H9 (cell line): ENCODE measurements around the gene KIAA1328. TPM values are rescaled to one million over a fixed set of nuclear protein-coding genes. Genes with fewer than 3 reads are reported as not detected.

ENCODE experiments used
- DNase-seq: peaks from one replicate; pipeline ENCODE4 v3.0.0-alpha.2; 2017
- H2AFZ ChIP-seq: one replicate; pipeline ENCODE4 v1.6.1; 2013; ENCODE audit warnings: mild to moderate bottlenecking, low read length, control low read depth, moderate library complexity
- H2AK5ac ChIP-seq: 2 replicates; pipeline ENCODE4 v1.6.1; 2013; ENCODE audit warnings: low read length, control low read depth, mixed read lengths; ENCODE audit not compliant: insufficient read length
- H2BK120ac ChIP-seq: one replicate; pipeline ENCODE4 v1.6.1; 2013; ENCODE audit warnings: low read depth, mild to moderate bottlenecking, low read length, control low read depth, inconsistent platforms; ENCODE audit not compliant: poor library complexity, severe bottlenecking
- H2BK12ac ChIP-seq: 2 replicates; pipeline ENCODE4 v1.6.1; 2013; ENCODE audit warnings: low read length, control low read depth, mixed read lengths, low read depth; ENCODE audit not compliant: insufficient read length
- H2BK15ac ChIP-seq: 2 replicates; pipeline ENCODE4 v1.6.1; 2013; ENCODE audit warnings: low read depth, low read length, control low read depth
- H2BK20ac ChIP-seq: one replicate; pipeline ENCODE4 v1.6.1; 2013; ENCODE audit warnings: low read depth, mild to moderate bottlenecking, low read length, control low read depth, inconsistent platforms; ENCODE audit not compliant: poor library complexity, severe bottlenecking
- H2BK5ac ChIP-seq: 2 replicates; pipeline ENCODE4 v1.6.1; 2013; ENCODE audit warnings: low read length, control low read depth, mixed read lengths; ENCODE audit not compliant: insufficient read length
- H3K14ac ChIP-seq: 2 replicates; pipeline ENCODE4 v1.6.1; 2013; ENCODE audit warnings: low read length, control low read depth; ENCODE audit not compliant: insufficient read depth
- H3K18ac ChIP-seq: 2 replicates; pipeline ENCODE4 v1.6.1; 2013; ENCODE audit warnings: low read depth, mild to moderate bottlenecking, mixed read lengths, low read length, control low read depth; ENCODE audit not compliant: insufficient read length
- H3K23ac ChIP-seq: 2 replicates; pipeline ENCODE4 v1.6.1; 2013; ENCODE audit warnings: low read length, control low read depth, mixed read lengths, low read depth; ENCODE audit not compliant: insufficient read length
- H3K23me2 ChIP-seq: 2 replicates; pipeline ENCODE4 v1.6.1; 2013; ENCODE audit warnings: low read depth, mild to moderate bottlenecking, mixed read lengths, low read length, control low read depth; ENCODE audit not compliant: insufficient read length, poor library complexity, severe bottlenecking
- H3K27ac ChIP-seq: 2 replicates; pipeline ENCODE4 v1.5.1; 2013; ENCODE audit warnings: low read length, control low read depth, mixed read lengths, low read depth; ENCODE audit not compliant: insufficient read length
- H3K27me3 ChIP-seq: 2 replicates; pipeline ENCODE4 v1.6.1; 2013; ENCODE audit warnings: low read length, control low read depth, inconsistent platforms; ENCODE audit not compliant: insufficient read depth
- H3K4ac ChIP-seq: 2 replicates; pipeline ENCODE4 v1.6.1; 2013; ENCODE audit warnings: low read depth, mild to moderate bottlenecking, control low read depth, inconsistent platforms, low read length, moderate library complexity
- H3K4me1 ChIP-seq: 2 replicates; pipeline ENCODE4 v1.6.1; 2013; ENCODE audit warnings: low read length, control low read depth, inconsistent platforms; ENCODE audit not compliant: insufficient read depth
- H3K4me2 ChIP-seq: 2 replicates; pipeline ENCODE4 v1.6.1; 2013; ENCODE audit warnings: low read length, control low read depth, mixed read lengths; ENCODE audit not compliant: insufficient read length, insufficient read depth
- H3K56ac ChIP-seq: 2 replicates; pipeline ENCODE4 v1.6.1; 2013; ENCODE audit warnings: low read depth, mild to moderate bottlenecking, mixed read lengths, low read length, control low read depth; ENCODE audit not compliant: insufficient read length
- H3K79me1 ChIP-seq: 2 replicates; pipeline ENCODE4 v1.6.1; 2013; ENCODE audit warnings: low read depth, mild to moderate bottlenecking, moderate library complexity, low read length, control low read depth, inconsistent platforms; ENCODE audit not compliant: insufficient read depth, poor library complexity, severe bottlenecking
- H3K79me2 ChIP-seq: 2 replicates; pipeline ENCODE4 v1.6.1; 2013; ENCODE audit warnings: low read length, control low read depth, inconsistent platforms; ENCODE audit not compliant: insufficient read depth
- H3K9ac ChIP-seq: 2 replicates; pipeline ENCODE4 v1.6.1; 2013; ENCODE audit warnings: low read length, control low read depth, mixed read lengths; ENCODE audit not compliant: insufficient read length; ENCODE audit errors: extremely low read depth
- H3K9me3 ChIP-seq: one replicate; pipeline ENCODE4 v1.6.1; 2013; ENCODE audit warnings: low read depth, low read length, inconsistent platforms; ENCODE audit not compliant: control insufficient read depth
- H3T11ph ChIP-seq: one replicate; pipeline ENCODE4 v1.6.1; 2013; ENCODE audit warnings: mild to moderate bottlenecking, low read length, control low read depth, inconsistent platforms
- H4K20me1 ChIP-seq: one replicate; pipeline ENCODE4 v1.6.1; 2013; ENCODE audit not compliant: control insufficient read depth, insufficient read length, insufficient read depth
- H4K5ac ChIP-seq: 2 replicates; pipeline ENCODE4 v1.6.1; 2013; ENCODE audit warnings: low read depth, mild to moderate bottlenecking, mixed read lengths, low read length, control low read depth; ENCODE audit not compliant: insufficient read length
- H4K8ac ChIP-seq: replicated peaks from 2 replicates; pipeline ENCODE4 v1.6.1; 2013; ENCODE audit warnings: low read length, control low read depth, mixed read lengths, low read depth; ENCODE audit not compliant: insufficient read length
- H4K91ac ChIP-seq: 2 replicates; pipeline ENCODE4 v1.6.1; 2013; ENCODE audit warnings: low read depth, mild to moderate bottlenecking, moderate library complexity, mixed read lengths, low read length, control low read depth; ENCODE audit not compliant: insufficient read length
- H3K27ac Mint-ChIP-seq, 3 experiments: 2 replicates in 2 of 3; 3 replicates in 1 of 3; pipeline ENCODE4 v1.8.0; 2020 to 2021; ENCODE audit warnings: mixed read lengths in 3 of 3, mild to moderate bottlenecking in 1 of 3, moderate library complexity in 1 of 3
- H3K27me3 Mint-ChIP-seq: 2 replicates; pipeline ENCODE4 v1.8.0; 2021; ENCODE audit warnings: low read depth, mild to moderate bottlenecking, moderate library complexity, mixed read lengths
- H3K36me3 Mint-ChIP-seq, 3 experiments: 2 replicates in 2 of 3; 3 replicates in 1 of 3; pipeline ENCODE4 v1.8.0; 2020 to 2021; ENCODE audit warnings: low read depth in 3 of 3, mixed read lengths in 3 of 3; ENCODE audit not compliant: insufficient read depth in 1 of 3
- H3K4me1 Mint-ChIP-seq, 2 experiments: 2 replicates each; pipeline ENCODE4 v1.8.0; 2020; ENCODE audit warnings: mixed read lengths in 2 of 2
- H3K4me3 Mint-ChIP-seq, 2 experiments: 2 replicates in 1 of 2; 3 replicates in 1 of 2; pipeline ENCODE4 v1.8.0; 2020 to 2021; ENCODE audit warnings: mild to moderate bottlenecking in 2 of 2, mixed read lengths in 2 of 2, moderate library complexity in 1 of 2
- H3K9me3 Mint-ChIP-seq, 2 experiments: 2 replicates in 1 of 2; 3 replicates in 1 of 2; pipeline ENCODE4 v1.8.0; 2020; ENCODE audit warnings: mild to moderate bottlenecking in 2 of 2, mixed read lengths in 2 of 2, moderate library complexity in 1 of 2
- total RNA-seq: library from RNA; stranded (reverse); gene quantifications from 2 replicates; pipeline ENCODE4 v1.2.1, GENCODE V29; 2021
- TF ChIP-seq, protein P1 (sequence below): fragments of 200-600 bp; sonication (generic); conservative IDR thresholded peaks from 3 replicates; pipeline ENCODE4 v1.8.0; 2021; ENCODE audit warnings: antibody characterized with exemption, mild to moderate bottlenecking

KIAA1328 gene
- total RNA-seq, 1 experiment from 2014 or later, result 4.9 TPM

GRCh38 chr18:37176621-37176934 lies 347.7 kb downstream of the KIAA1328 start:
- Histone ChIP-seq H3K9me3 (no peaks in the 10 kb centered on the region), H4K5ac (no peak overlapping the region), H4K8ac (no peak overlapping the region), H3K27ac (peak overlapping the region; percentile 55), H4K20me1 (no peaks in the 10 kb centered on the region), H3K23ac (no peak overlapping the region), H2BK20ac (no peak overlapping the region), H3K4me1 (peaks cover 6% of the 10 kb centered on the region; the same call in 1 of the 2 replicates), H2AFZ (no peak overlapping the region), H3K18ac (no peak overlapping the region), H3K79me2 (no peaks in the 10 kb centered on the region), H3K4ac (no peak overlapping the region), H3K23me2 (no peaks in the 10 kb centered on the region), H2BK120ac (no peak overlapping the region), H3K14ac (no peak overlapping the region), H2BK5ac (no peak overlapping the region), H2AK5ac (no peak overlapping the region), H3T11ph (no peak overlapping the region), H3K9ac (no peak overlapping the region), H4K91ac (no peak overlapping the region), H3K27me3 (no peaks in the 10 kb centered on the region), H2BK15ac (no peak overlapping the region), H3K4me2 (no peak overlapping the region), H3K56ac (no peak overlapping the region), H3K79me1 (no peaks in the 10 kb centered on the region), H2BK12ac (no peak overlapping the region)
- DNase-seq, result no peak
- Mint-ChIP-seq H3K4me1 (peaks cover 31 to 38% of the 10 kb centered on the region in 2 experiments), H3K36me3 (peaks cover 8 to 11% (median 8%) of the 10 kb centered on the region in 3 experiments; a peak in 4 of 7 replicates), H3K27ac (peak overlapping the region; percentile 54 to 97 (median 91); a peak in 6 of 7 replicates), H3K27me3 (no peaks in the 10 kb centered on the region), H3K4me3 (no peak overlapping the region), H3K9me3 (no peaks in the 10 kb centered on the region; a peak in 1 of 5 replicates)
- TF ChIP-seq, protein P1, sequence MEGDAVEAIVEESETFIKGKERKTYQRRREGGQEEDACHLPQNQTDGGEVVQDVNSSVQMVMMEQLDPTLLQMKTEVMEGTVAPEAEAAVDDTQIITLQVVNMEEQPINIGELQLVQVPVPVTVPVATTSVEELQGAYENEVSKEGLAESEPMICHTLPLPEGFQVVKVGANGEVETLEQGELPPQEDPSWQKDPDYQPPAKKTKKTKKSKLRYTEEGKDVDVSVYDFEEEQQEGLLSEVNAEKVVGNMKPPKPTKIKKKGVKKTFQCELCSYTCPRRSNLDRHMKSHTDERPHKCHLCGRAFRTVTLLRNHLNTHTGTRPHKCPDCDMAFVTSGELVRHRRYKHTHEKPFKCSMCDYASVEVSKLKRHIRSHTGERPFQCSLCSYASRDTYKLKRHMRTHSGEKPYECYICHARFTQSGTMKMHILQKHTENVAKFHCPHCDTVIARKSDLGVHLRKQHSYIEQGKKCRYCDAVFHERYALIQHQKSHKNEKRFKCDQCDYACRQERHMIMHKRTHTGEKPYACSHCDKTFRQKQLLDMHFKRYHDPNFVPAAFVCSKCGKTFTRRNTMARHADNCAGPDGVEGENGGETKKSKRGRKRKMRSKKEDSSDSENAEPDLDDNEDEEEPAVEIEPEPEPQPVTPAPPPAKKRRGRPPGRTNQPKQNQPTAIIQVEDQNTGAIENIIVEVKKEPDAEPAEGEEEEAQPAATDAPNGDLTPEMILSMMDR, result no peak
